ENCODE data around the gene PITHD1. TPM values are rescaled to one million over a fixed set of nuclear protein-coding genes. Genes with fewer than 3 reads are reported as not detected.
A peak's percentile ranks its signal among the peaks of the same experiment; 100 is the strongest.

Gene PITHD1
- total and polyA plus RNA-seq, 2 of the 8 experiments (the other 6 are each of a cell fraction or from before 2014, with no cell fraction given) = 67.4 to 68.8 TPM

GRCh38 chr1:23790696-23791515, 12.7 kb downstream of the PITHD1 start, which contains the start of gene LYPLA2 (continued):
- peak; percentile 47 for TF ChIP-seq ASH2L (IDR thresholded peaks at IDR 0.05; ENCODE audit: low read length)
- peak; percentile 30; the same call in 1 of the 2 replicates for TF ChIP-seq CREB1 (IDR thresholded peaks at IDR 0.05)
- peak; percentile 98 for TF ChIP-seq EGR1 (IDR thresholded peaks at IDR 0.05; ENCODE audit: borderline replicate concordance, low read depth, low read length)
- no peak for TF ChIP-seq POLR2A (IDR thresholded peaks at IDR 0.05; ENCODE audit: control extremely low read depth in 1 of 2, low read depth in 2 of 2, low read length in 2 of 2)
- TF ChIP-seq SAP30 (IDR thresholded peaks at IDR 0.05; ENCODE audit: insufficient read depth, insufficient replicate concordance, low read length) = peak; percentile 82
- peak; percentile 95 for TF ChIP-seq GABPA (IDR thresholded peaks at IDR 0.05; ENCODE audit: borderline replicate concordance, insufficient read depth, low read length)
- TF ChIP-seq CBX5 (IDR thresholded peaks at IDR 0.05; ENCODE audit: low read depth, low read length) = no peak
- no peak; the same call in 1 of the 2 replicates for TF ChIP-seq PHF8 (conservative IDR thresholded peaks at IDR 0.05; ENCODE audit: low read depth, low read length)
- TF ChIP-seq SP2 (IDR thresholded peaks at IDR 0.05; ENCODE audit: low read length) = no peak
- TF ChIP-seq SIX5 (IDR thresholded peaks at IDR 0.05; ENCODE audit: low read depth, low read length) = no peak
- TF ChIP-seq CTBP2 (IDR thresholded peaks at IDR 0.05; ENCODE audit: borderline replicate concordance, insufficient read depth, insufficient read length, low read length) = no peak
- no peak for TF ChIP-seq MAX (IDR thresholded peaks at IDR 0.05)
- peak; percentile 42 for TF ChIP-seq KDM4A (IDR thresholded peaks at IDR 0.05; ENCODE audit: low read depth, low read length, severe bottlenecking)
- TF ChIP-seq, protein P1, sequence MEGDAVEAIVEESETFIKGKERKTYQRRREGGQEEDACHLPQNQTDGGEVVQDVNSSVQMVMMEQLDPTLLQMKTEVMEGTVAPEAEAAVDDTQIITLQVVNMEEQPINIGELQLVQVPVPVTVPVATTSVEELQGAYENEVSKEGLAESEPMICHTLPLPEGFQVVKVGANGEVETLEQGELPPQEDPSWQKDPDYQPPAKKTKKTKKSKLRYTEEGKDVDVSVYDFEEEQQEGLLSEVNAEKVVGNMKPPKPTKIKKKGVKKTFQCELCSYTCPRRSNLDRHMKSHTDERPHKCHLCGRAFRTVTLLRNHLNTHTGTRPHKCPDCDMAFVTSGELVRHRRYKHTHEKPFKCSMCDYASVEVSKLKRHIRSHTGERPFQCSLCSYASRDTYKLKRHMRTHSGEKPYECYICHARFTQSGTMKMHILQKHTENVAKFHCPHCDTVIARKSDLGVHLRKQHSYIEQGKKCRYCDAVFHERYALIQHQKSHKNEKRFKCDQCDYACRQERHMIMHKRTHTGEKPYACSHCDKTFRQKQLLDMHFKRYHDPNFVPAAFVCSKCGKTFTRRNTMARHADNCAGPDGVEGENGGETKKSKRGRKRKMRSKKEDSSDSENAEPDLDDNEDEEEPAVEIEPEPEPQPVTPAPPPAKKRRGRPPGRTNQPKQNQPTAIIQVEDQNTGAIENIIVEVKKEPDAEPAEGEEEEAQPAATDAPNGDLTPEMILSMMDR (IDR thresholded peaks at IDR 0.05; ENCODE audit: control extremely low read depth in 1 of 3, insufficient read depth in 1 of 3, low read depth in 1 of 3, low read length in 3 of 3) = 0 out of 4 replicates have a peak, but pooled peaks of 1 of the 3 experiments have one; percentile 26
- 0 out of 2 replicates have a peak, but pooled peaks have one; percentile 22 for TF ChIP-seq TBP (IDR thresholded peaks at IDR 0.05; ENCODE audit: low read depth, low read length)
- TF ChIP-seq CHD1 (IDR thresholded peaks at IDR 0.05; ENCODE audit: low read depth, low read length) = no peak
